ENCODE data around the gene USP53. TPM values are rescaled to one million over a fixed set of nuclear protein-coding genes. Genes with fewer than 3 reads are reported as not detected.

Gene USP53
- total RNA-seq, 4 donors from 2014 or later: 34.2 to 56.4 (median 44.8) TPM

DNA sequence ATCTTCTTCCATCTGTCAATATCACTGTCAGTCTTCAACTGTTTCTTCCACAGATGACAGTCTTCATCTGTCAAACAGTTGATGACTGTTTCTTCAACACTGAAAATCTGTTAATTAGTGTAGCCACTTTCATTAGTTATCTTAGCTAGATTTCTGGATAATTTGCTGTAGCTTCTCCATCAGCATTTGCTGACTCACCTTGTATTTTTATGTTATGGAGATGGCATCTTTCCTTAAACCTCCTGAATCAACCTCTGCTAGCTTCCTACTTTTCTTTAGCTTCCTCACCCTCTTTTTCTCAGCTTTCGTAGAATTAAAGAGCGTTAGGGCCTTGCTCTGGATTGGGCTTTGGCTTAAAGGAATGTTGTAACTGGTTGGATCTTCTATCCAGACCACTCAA lies 25.1 kb downstream of the USP53 start:
- 98 to 99% methylated on average over 2 of the region's 2 CpGs for WGBS, 2 donors
- H3K4me3 ChIP-seq (ENCODE audit: low read depth, poor library complexity, severe bottlenecking): no peak overlapping the region
- TF ChIP-seq POLR2A (IDR thresholded peaks at IDR 0.05): no peak
- TF ChIP-seq, protein P1, sequence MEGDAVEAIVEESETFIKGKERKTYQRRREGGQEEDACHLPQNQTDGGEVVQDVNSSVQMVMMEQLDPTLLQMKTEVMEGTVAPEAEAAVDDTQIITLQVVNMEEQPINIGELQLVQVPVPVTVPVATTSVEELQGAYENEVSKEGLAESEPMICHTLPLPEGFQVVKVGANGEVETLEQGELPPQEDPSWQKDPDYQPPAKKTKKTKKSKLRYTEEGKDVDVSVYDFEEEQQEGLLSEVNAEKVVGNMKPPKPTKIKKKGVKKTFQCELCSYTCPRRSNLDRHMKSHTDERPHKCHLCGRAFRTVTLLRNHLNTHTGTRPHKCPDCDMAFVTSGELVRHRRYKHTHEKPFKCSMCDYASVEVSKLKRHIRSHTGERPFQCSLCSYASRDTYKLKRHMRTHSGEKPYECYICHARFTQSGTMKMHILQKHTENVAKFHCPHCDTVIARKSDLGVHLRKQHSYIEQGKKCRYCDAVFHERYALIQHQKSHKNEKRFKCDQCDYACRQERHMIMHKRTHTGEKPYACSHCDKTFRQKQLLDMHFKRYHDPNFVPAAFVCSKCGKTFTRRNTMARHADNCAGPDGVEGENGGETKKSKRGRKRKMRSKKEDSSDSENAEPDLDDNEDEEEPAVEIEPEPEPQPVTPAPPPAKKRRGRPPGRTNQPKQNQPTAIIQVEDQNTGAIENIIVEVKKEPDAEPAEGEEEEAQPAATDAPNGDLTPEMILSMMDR (IDR thresholded peaks at IDR 0.05): no peak
- no peak for DNase-seq (ENCODE audit: low spot score in 2 of 2)
- intact Hi-C loops (cut with DNase I; ENCODE audit: low total_unique reads): no loop called here

DNA sequence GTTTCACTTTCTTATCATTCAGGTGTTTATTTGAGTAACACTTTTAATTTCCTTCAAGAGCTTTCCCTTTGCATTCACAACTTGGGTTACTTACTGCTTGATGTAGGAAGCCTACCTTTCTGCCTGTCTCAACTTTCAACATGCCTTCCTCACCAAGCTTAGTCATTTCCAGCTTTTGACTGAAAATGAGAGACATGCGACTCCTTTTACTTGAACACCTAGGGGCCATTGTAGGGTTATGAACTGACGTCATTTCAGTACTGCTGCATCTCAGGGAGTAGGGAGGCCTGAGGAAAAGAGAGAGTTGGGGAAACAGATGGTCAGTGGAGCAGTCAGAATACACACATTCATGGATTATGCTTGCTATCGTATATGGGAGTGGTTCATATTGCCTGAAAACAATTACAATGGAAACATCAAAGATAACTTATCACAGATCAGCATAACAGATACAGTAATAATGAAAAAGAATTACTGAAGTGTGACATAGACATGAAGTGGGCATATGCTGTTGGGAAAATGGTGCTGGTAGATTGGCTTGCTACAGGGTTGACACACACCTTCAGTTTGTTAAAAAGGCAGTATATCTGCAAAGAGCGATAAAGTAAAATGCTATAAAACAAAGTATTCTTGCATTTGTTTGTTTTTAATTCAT lies 25.7 kb downstream of the USP53 start:
- no peak for DNase-seq (ENCODE audit: low spot score in 2 of 2)

DNA sequence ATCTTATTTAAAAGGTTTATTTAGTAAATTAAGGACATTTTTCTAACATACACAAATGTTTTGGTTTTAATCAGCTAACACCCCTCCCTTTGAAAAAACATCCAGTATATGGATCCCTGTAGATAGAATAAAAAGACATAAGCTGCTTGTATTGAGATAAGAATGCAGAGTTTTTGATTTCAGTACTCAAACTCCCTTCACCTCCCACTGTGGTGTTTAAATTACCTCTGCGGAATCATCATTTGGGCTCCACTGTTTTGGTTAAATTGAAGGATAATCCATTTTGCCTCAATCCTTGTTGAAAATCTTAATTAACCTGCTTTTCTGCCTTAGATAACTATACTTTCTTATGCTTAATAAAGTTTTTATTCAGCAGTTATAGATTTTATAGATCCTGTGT lies 27.6 kb downstream of the USP53 start:
- DNase-seq (ENCODE audit: low spot score in 2 of 2): no peak
- TF ChIP-seq POLR2A (IDR thresholded peaks at IDR 0.05): no peak
- TF ChIP-seq, protein P1 (IDR thresholded peaks at IDR 0.05): no peak
- H3K4me3 ChIP-seq (ENCODE audit: low read depth, poor library complexity, severe bottlenecking): no peak overlapping the region
- intact Hi-C loops (cut with DNase I; ENCODE audit: low total_unique reads): no loop called here
- 97 to 98% methylated on average over 1 of the region's 1 CpG for WGBS, 2 donors

More for the DNA sequence above, 25.7 kb downstream of the USP53 start:
- 81 to 83% methylated on average over 4 of the region's 4 CpGs for WGBS, 2 donors
- intact Hi-C loops (cut with DNase I; ENCODE audit: low total_unique reads): no loop called here
- TF ChIP-seq, protein P1 (IDR thresholded peaks at IDR 0.05): no peak
- TF ChIP-seq POLR2A (IDR thresholded peaks at IDR 0.05): no peak
- no peak overlapping the region for H3K4me3 ChIP-seq (ENCODE audit: low read depth, poor library complexity, severe bottlenecking)

DNA sequence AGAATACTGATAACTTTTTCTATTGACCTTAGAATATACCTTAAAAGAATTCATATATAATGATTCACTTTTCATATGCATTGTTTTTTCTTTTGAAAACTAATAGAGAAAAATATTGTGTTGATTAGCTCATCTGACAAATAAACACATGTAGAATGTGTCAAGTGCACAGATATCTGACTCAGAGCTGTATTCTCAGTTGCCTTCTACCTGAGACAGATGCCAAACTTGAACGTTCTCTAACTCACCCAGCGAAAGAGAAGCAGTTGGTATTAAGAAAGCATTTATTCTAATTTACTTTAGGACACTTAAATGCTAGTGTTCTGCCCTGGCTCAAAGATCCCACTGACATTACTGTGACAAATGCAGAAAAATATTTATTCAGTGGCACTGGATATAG lies 28.1 kb downstream of the USP53 start:
- 75 to 77% methylated on average over 2 of the region's 2 CpGs for WGBS, 2 donors
- DNase-seq (ENCODE audit: low spot score in 2 of 2): no peak
- no peak overlapping the region for H3K4me3 ChIP-seq (ENCODE audit: low read depth, poor library complexity, severe bottlenecking)
- intact Hi-C loops (cut with DNase I; ENCODE audit: low total_unique reads): no loop called here
- no peak for TF ChIP-seq POLR2A (IDR thresholded peaks at IDR 0.05)
- TF ChIP-seq, protein P1 (IDR thresholded peaks at IDR 0.05): no peak

DNA sequence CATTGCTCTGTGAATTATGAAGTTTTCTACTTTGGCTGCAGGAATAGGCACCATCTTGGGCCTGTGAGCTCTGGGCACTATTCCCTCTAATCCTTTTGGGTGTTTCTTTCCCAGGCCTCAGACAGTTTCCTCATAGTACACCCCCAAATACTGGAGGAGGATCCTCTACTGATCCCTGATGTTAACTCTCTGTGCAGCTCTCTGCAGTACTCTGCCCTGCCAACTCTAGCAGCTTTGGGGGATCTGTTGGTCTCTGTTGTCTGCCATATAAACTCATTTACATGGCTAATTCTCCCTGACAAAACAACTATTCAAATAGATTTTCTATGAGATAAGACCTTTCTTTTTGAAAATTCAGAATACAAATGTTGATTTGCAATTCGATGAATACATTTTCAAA lies 29.9 kb downstream of the USP53 start:
- WGBS, 2 donors: 94 to 98% methylated on average over 1 of the region's 1 CpG
- DNase-seq (ENCODE audit: low spot score in 2 of 2): no peak
- intact Hi-C loops (cut with DNase I; ENCODE audit: low total_unique reads): no loop called here
- no peak overlapping the region for H3K4me3 ChIP-seq (ENCODE audit: low read depth, poor library complexity, severe bottlenecking)
- TF ChIP-seq, protein P1 (IDR thresholded peaks at IDR 0.05): no peak
- no peak for TF ChIP-seq POLR2A (IDR thresholded peaks at IDR 0.05)

DNA sequence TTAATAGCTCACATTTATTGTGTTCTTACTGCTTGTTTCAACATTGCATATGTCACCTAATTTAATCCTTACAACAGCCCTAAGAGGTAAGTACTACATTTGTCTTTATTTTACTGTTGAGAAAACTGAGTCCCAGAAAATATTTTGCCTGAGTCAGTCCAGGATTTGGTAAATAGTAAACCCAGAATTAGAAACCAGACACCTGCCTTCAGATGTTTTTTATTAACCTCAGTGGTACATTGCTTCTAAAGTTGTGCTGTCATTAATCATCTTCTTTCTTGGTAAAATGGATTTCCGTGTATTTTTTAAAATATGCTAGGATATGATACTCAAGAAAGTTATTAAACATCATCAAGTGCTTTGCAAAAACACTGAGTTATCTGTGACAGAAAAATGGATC lies 31.4 kb downstream of the USP53 start:
- intact Hi-C loops (cut with DNase I; ENCODE audit: low total_unique reads): no loop called here
- DNase-seq (ENCODE audit: low spot score in 2 of 2): no peak
- TF ChIP-seq, protein P1 (IDR thresholded peaks at IDR 0.05): no peak
- TF ChIP-seq POLR2A (IDR thresholded peaks at IDR 0.05): no peak
- no peak overlapping the region for H3K4me3 ChIP-seq (ENCODE audit: low read depth, poor library complexity, severe bottlenecking)
- 34 to 41% methylated on average over 1 of the region's 1 CpG for WGBS, 2 donors
